Measurements from ENCODE around the gene PTPN6.

PTPN6 gene

DNA sequence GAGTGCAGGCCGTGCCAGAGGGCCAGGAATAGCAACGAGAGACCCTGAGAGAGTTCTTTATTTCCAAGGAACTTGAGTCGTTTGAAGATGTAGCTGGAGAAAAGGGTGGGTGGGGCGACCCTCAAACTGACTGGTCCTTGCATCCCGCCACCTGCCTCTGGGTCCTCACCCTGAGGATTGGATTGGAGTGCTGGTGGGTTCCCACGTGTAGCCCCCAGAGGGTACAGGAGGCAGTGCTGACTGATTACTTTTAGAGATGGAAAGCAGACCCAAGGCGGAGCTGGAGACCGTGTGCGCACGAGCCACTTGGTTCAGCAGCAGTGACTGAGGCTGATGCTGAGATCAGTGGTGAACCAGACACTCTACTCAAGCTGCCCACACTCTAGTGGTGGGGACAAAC lies 26.5 kb downstream of the PTPN6 start:
- no peak overlapping the region for H3K4me3 ChIP-seq (ENCODE audit: low read depth, low read length)
- TF ChIP-seq, protein P1, sequence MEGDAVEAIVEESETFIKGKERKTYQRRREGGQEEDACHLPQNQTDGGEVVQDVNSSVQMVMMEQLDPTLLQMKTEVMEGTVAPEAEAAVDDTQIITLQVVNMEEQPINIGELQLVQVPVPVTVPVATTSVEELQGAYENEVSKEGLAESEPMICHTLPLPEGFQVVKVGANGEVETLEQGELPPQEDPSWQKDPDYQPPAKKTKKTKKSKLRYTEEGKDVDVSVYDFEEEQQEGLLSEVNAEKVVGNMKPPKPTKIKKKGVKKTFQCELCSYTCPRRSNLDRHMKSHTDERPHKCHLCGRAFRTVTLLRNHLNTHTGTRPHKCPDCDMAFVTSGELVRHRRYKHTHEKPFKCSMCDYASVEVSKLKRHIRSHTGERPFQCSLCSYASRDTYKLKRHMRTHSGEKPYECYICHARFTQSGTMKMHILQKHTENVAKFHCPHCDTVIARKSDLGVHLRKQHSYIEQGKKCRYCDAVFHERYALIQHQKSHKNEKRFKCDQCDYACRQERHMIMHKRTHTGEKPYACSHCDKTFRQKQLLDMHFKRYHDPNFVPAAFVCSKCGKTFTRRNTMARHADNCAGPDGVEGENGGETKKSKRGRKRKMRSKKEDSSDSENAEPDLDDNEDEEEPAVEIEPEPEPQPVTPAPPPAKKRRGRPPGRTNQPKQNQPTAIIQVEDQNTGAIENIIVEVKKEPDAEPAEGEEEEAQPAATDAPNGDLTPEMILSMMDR (IDR thresholded peaks at IDR 0.05; ENCODE audit: control insufficient read depth, extremely low read depth, insufficient read depth), result no peak
- DNase-seq (ENCODE audit: low read depth), result no peak

DNA sequence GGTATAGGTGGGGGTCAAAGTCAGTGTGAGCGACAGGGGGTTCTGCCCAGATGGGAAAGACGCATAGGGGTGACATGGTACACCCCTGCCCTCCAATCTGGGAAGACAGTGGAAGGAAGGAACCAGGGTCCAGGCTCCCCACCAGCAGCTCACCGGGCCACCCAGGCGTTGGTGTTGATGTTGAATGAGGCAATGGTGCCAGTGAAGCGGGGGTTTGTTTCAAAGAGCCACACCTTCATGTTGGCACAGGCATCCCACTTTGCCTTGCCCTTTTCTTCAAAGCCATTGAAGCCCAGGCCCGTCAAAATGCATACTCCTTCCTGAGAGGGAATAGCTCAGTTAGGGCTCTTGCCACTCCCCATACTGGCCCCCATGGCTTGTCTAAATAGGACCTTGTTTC lies 27.0 kb downstream of the PTPN6 start:
- DNase-seq (ENCODE audit: low read depth), result no peak
- no peak overlapping the region for H3K4me3 ChIP-seq (ENCODE audit: low read depth, low read length)
- TF ChIP-seq, protein P1 (IDR thresholded peaks at IDR 0.05; ENCODE audit: control insufficient read depth, extremely low read depth, insufficient read depth), result no peak

DNA sequence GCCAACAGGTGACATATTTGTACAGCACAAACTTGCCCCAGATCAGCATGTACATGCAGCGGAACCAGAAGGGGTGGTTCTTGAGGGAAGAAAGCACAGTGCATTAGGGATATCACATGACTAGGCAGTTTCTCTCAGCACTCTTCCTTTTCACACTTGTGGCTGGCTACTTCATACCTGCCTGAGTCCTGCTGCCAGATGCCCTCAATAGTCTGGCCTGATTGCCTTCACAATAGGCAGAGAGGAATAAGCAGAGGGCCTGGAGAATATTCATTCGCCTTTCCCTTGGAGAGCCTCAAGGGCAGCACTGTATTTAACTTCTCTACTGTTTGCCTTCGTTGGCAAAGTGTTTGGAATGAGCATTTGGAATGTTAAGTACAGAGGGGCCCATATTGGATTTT lies 27.5 kb downstream of the PTPN6 start:
- peak; percentile 70 for DNase-seq (ENCODE audit: low read depth)
- no peak overlapping the region for H3K4me3 ChIP-seq (ENCODE audit: low read depth, low read length)
- TF ChIP-seq, protein P1 (IDR thresholded peaks at IDR 0.05; ENCODE audit: control insufficient read depth, extremely low read depth, insufficient read depth), result peak; percentile 27; the same call in 1 of the 2 replicates

DNA sequence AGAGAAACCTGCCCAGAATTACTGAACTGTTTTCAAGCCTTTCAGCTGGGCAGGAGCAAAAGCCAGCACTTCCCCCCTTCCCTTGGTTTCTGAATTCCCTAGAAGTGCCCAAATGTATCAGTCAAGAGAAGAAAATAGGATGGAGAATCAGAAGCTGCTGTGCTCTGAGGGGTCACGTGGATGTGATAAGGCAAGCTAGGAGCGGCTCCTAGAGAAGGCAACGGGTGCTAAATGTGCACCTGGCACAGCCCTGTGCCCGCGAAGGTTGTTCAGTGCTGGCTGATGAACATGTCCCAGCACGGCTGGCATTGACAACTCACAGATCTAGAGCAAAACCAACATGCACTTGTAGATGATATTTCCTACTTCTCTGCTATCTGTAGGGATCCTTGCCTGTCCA lies 27.9 kb downstream of the PTPN6 start:
- TF ChIP-seq, protein P1 (IDR thresholded peaks at IDR 0.05; ENCODE audit: control insufficient read depth, extremely low read depth, insufficient read depth), result no peak
- no peak for DNase-seq (ENCODE audit: low read depth)
- H3K4me3 ChIP-seq (ENCODE audit: low read depth, low read length), result no peak overlapping the region

DNA sequence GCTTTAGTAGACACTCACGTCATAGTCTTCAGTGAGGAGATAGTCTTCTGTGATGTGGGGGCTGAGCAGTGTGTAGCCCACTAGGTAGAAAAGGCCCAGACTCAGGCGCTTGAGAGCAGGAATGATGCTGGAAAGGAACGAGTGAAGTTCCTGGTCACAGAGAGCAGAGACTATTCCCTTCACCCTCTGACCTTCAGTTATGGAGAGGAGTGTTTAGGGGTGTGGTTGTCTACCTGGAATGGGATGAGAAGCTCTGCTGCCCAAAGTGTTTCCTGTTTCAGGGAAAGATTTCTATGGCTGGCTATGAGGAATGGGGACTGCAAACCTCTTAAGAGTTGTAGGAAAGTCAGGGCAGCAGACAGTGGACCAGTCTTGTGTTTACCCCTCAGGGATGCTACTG lies 28.3 kb downstream of the PTPN6 start:
- TF ChIP-seq, protein P1 (IDR thresholded peaks at IDR 0.05; ENCODE audit: control insufficient read depth, extremely low read depth, insufficient read depth), result no peak
- H3K4me3 ChIP-seq (ENCODE audit: low read depth, low read length), result no peak overlapping the region

DNA sequence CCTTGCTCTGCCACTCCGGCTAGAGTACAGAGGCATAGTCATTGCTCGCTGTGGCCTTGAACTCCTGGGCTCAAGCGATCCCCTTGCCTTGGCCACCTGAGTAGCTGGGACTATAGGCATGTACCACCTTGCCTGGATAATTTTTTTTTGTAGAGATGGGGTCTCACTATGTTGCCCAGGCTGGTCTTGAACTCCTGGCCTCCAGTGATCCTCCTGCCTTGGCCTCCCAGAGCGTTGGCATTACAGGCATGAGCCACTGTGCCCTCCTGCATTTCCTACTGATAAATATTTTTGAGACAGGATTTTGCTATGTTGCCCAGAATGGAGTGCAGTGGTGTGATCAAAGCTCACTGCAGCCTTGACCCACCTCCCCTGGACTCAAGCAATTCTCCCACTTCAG lies 28.9 kb downstream of the PTPN6 start:
- TF ChIP-seq, protein P1 (IDR thresholded peaks at IDR 0.05; ENCODE audit: control insufficient read depth, extremely low read depth, insufficient read depth), result no peak
- DNase-seq (ENCODE audit: low read depth), result no peak
- H3K4me3 ChIP-seq (ENCODE audit: low read depth, low read length), result no peak overlapping the region

More for the DNA sequence above, 28.3 kb downstream of the PTPN6 start:
- DNase-seq (ENCODE audit: low read depth), result no peak

DNA sequence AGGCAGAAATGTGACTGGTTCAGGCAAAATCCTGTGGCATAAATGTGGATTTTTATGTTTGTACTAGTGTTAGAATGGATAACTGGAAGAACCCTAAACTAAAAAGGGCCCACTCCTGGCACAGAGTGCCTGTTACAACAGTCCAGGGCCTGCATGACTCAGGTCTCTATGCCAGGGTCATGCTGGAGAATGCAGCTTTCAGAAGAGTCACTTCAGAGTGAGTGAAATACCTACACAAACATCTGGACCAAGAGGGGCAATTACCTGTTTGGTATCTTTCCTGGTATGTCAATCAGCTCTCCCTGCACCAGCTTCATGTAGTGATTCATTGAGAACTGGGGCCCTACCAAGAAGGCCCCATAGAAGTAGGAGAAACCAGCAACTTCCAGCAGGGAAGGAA lies 29.6 kb downstream of the PTPN6 start:
- no peak for DNase-seq (ENCODE audit: low read depth)
- TF ChIP-seq, protein P1 (IDR thresholded peaks at IDR 0.05; ENCODE audit: control insufficient read depth, extremely low read depth, insufficient read depth), result no peak
- H3K4me3 ChIP-seq (ENCODE audit: low read depth, low read length), result no peak overlapping the region

All from LNCaP clone FGC (cell line).